PC-9 (cell line): ENCODE measurements around the gene HAP1. TPM values are rescaled to one million over a fixed set of nuclear protein-coding genes. Genes with fewer than 3 reads are reported as not detected.

Source experiments
- BruUV-seq: library from RNA; stranded (reverse); fragments of 400-500 nt; replicated peaks from 2 replicates; lab custom pipeline; 2021; lab: Mats Ljungman, UMichigan
- CTCF ChIA-PET: fragments of 300-600 bp; sonication (Branson Sonifier 250); formaldehyde crosslinking; loops from one replicate; lab custom pipeline; 2022; ENCODE audit warnings: antibody characterized with exemption; lab: Charles Lee
- POLR2A ChIA-PET: fragments of 300-600 bp; sonication (Branson Sonifier 250); formaldehyde crosslinking; loops from one replicate; lab custom pipeline; 2022; ENCODE audit warnings: antibody characterized with exemption; ENCODE audit not compliant: unreplicated experiment; lab: Charles Lee
- DNase-seq, 2 experiments: peaks; one replicate each; pipeline versions ENCODE4 v3.0.0 to v3.0.0-alpha.2; 2015 to 2022; ENCODE audit warnings: mixed read lengths in 1 of 2
- H2AFZ ChIP-seq: fragments of 200-600 bp; sonication (generic); 2 replicates; pipeline ENCODE4 v1.8.1; 2017; ENCODE audit warnings: antibody characterized with exemption
- H3F3A ChIP-seq: fragments of 200-600 bp; sonication (generic); 2 replicates; pipeline ENCODE4 v1.8.1; 2017; ENCODE audit warnings: antibody characterized with exemption, mild to moderate bottlenecking, low read depth; ENCODE audit not compliant: insufficient read depth
- H3K27ac ChIP-seq: fragments of 200-600 bp; sonication (generic); 2 replicates; pipeline ENCODE4 v1.6.1; 2016; ENCODE audit warnings: mixed run types
- H3K27me3 ChIP-seq: fragments of 200-600 bp; sonication (generic); 2 replicates; pipeline ENCODE4 v1.6.1; 2016; ENCODE audit warnings: low read depth, mixed run types; ENCODE audit not compliant: insufficient read depth
- H3K36me3 ChIP-seq: fragments of 200-600 bp; sonication (generic); 2 replicates; pipeline ENCODE4 v1.6.1; 2016; ENCODE audit warnings: low read depth, mixed run types
- H3K4me1 ChIP-seq: fragments of 200-600 bp; sonication (generic); replicated peaks from 2 replicates; pipeline ENCODE4 v1.6.1; 2016; ENCODE audit warnings: mixed run types; ENCODE audit not compliant: insufficient read depth
- H3K4me2 ChIP-seq: fragments of 200-600 bp; sonication (generic); 2 replicates; pipeline ENCODE4 v1.6.1; 2017; ENCODE audit warnings: mixed run types
- H3K4me3 ChIP-seq: fragments of 200-600 bp; sonication (generic); 2 replicates; pipeline ENCODE4 v1.6.1; 2016; ENCODE audit warnings: mixed run types
- H3K79me2 ChIP-seq: fragments of 200-600 bp; sonication (generic); 2 replicates; pipeline ENCODE4 v1.6.1; 2017; ENCODE audit warnings: low read depth, mixed run types
- H3K9me2 ChIP-seq: fragments of 200-600 bp; sonication (generic); 2 replicates; pipeline ENCODE4 v1.8.1; 2017; ENCODE audit warnings: mild to moderate bottlenecking; ENCODE audit not compliant: insufficient read depth
- H3K9me3 ChIP-seq: fragments of 200-600 bp; sonication (generic); 2 replicates; pipeline ENCODE4 v1.8.1; 2016; ENCODE audit warnings: low read depth; ENCODE audit not compliant: insufficient read depth
- H4K20me1 ChIP-seq: fragments of 200-600 bp; sonication (generic); 2 replicates; pipeline ENCODE4 v1.8.1; 2017; ENCODE audit not compliant: insufficient read depth
- EZH2 ChIP-seq: fragments of 200-600 bp; sonication (generic); IDR thresholded peaks from 2 replicates; pipeline ENCODE4 v1.8.0; 2017; ENCODE audit warnings: antibody characterized with exemption, low read depth
- intact Hi-C: fragments of 100-400 bp; cut with micrococcal nuclease; formaldehyde crosslinking; loops from one replicate; pipeline ENCODE4 v1.10.0; 2022; ENCODE audit not compliant: unreplicated experiment
- total RNA-seq: library from RNA; stranded (reverse); gene quantifications from 2 replicates; pipeline ENCODE4 v1.2.3, GENCODE V29; 2021
- TF ChIP-seq, protein P1 (sequence below): fragments of 200-600 bp; sonication (generic); conservative IDR thresholded peaks from 2 replicates; pipeline ENCODE4 v1.6.1; 2017; ENCODE audit warnings: mixed run types, antibody characterized with exemption, mild to moderate bottlenecking, moderate library complexity

HAP1 gene
- total RNA-seq, 1 experiment from 2014 or later = 1.1 TPM

- BruUV-seq = no TSS peak
These were observed 41.5 kb downstream of the HAP1 start for GRCh38 chr17:41692722-41693521.

GRCh38 chr17:41691031-41691777, 43.2 kb downstream of the HAP1 start:
- DNase-seq = no peak
- Histone ChIP-seq H3K36me3 (peaks cover 36% of the 10 kb centered on the region), H3K27me3 (no peaks in the 10 kb centered on the region; the same call in 1 of the 2 replicates), H3K79me2 (peaks cover 32% of the 10 kb centered on the region), H3K27ac (peak overlapping the region; percentile 99), H2AFZ (no peak overlapping the region), H3F3A (peaks cover 73% of the 10 kb centered on the region), H3K4me3 (peak overlapping the region; percentile 88; the same call in 1 of the 2 replicates), H3K4me2 (peak overlapping the region; percentile 99), H3K9me2 (no peaks in the 10 kb centered on the region), H4K20me1 (peaks cover 35% of the 10 kb centered on the region), H3K9me3 (no peaks in the 10 kb centered on the region), H3K4me1 (peaks cover 23% of the 10 kb centered on the region)
- BruUV-seq = no TSS peak
- ChIA-PET CTCF (no interaction called here), POLR2A (interaction anchor here (0.5 to 0.6 kb wide), 3 partner anchors 149 to 324 kb away, joined by 3 to 8 read pairs (median 4); no protein-coding TSS in a partner anchor)
- TF ChIP-seq, protein P1, sequence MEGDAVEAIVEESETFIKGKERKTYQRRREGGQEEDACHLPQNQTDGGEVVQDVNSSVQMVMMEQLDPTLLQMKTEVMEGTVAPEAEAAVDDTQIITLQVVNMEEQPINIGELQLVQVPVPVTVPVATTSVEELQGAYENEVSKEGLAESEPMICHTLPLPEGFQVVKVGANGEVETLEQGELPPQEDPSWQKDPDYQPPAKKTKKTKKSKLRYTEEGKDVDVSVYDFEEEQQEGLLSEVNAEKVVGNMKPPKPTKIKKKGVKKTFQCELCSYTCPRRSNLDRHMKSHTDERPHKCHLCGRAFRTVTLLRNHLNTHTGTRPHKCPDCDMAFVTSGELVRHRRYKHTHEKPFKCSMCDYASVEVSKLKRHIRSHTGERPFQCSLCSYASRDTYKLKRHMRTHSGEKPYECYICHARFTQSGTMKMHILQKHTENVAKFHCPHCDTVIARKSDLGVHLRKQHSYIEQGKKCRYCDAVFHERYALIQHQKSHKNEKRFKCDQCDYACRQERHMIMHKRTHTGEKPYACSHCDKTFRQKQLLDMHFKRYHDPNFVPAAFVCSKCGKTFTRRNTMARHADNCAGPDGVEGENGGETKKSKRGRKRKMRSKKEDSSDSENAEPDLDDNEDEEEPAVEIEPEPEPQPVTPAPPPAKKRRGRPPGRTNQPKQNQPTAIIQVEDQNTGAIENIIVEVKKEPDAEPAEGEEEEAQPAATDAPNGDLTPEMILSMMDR = no peak
- TF ChIP-seq EZH2 = no peak
- intact Hi-C loops = no loop called here

More at GRCh38 chr17:41692722-41693521, 41.5 kb downstream of the HAP1 start:
- intact Hi-C loops = no loop called here
- Histone ChIP-seq H3K4me2 (no peak overlapping the region), H3K79me2 (peaks cover 32% of the 10 kb centered on the region), H2AFZ (no peak overlapping the region), H3F3A (peaks cover 66% of the 10 kb centered on the region), H3K9me3 (no peaks in the 10 kb centered on the region), H4K20me1 (peaks cover 35% of the 10 kb centered on the region), H3K9me2 (no peaks in the 10 kb centered on the region), H3K27ac (peak overlapping the region; percentile 99; the same call in 1 of the 2 replicates), H3K4me3 (no peak overlapping the region), H3K36me3 (peaks cover 36% of the 10 kb centered on the region), H3K27me3 (no peaks in the 10 kb centered on the region; the same call in 1 of the 2 replicates), H3K4me1 (peaks cover 18% of the 10 kb centered on the region)
- peak in 1 of 2 experiments; percentile 55 for DNase-seq
- CTCF ChIA-PET = interaction anchor here (0.7 kb wide), 1 partner anchor 85 kb away, joined by 5 read pairs; no protein-coding TSS in a partner anchor
- TF ChIP-seq, protein P1 = 0 out of 2 replicates have a peak, but pooled peaks have one; percentile 12
- TF ChIP-seq EZH2 = no peak
- POLR2A ChIA-PET = interaction anchor here (0.7 kb wide), 1 partner anchor 108 kb away, joined by 15 read pairs; no protein-coding TSS in a partner anchor

DNA sequence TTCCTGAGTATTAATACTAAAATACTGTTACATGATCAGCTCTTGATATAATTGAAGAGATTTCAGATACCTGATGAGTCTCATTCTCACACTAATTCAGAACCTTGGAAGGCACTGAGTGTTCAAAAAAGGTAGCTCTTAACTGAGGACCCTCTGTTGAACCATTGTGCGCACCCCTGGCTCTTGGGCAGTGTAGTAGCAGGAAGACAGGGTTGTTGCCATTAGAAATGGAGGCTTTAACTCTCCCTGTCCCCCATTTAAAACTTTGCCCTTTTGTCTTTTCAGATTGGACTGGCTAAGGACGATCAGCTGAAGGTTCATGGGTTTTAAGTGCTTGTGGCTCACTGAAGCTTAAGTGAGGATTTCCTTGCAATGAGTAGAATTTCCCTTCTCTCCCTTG, 43.9 kb downstream of the HAP1 start:
- CTCF ChIA-PET = interaction anchor here (0.6 kb wide), 1 partner anchor 18 kb away, joined by 5 read pairs; no protein-coding TSS in a partner anchor
- Histone ChIP-seq H3K4me3 (peak overlapping the region; percentile 88), H3K27me3 (no peaks in the 10 kb centered on the region; the same call in 1 of the 2 replicates), H3K4me1 (peaks cover 23% of the 10 kb centered on the region), H3K4me2 (peak overlapping the region; percentile 99), H3K36me3 (peaks cover 36% of the 10 kb centered on the region), H3K9me3 (no peaks in the 10 kb centered on the region), H3K27ac (peak overlapping the region; percentile 99), H3K9me2 (no peaks in the 10 kb centered on the region), H3F3A (peaks cover 73% of the 10 kb centered on the region), H4K20me1 (peaks cover 35% of the 10 kb centered on the region), H2AFZ (no peak overlapping the region), H3K79me2 (peaks cover 32% of the 10 kb centered on the region)
- BruUV-seq = no TSS peak
- TF ChIP-seq, protein P1 = no peak
- TF ChIP-seq EZH2 = no peak
- POLR2A ChIA-PET = no interaction called here
- no peak for DNase-seq
- intact Hi-C loops = no loop called here
